ENCODE data around the gene RFWD3.

The RFWD3 gene

DNA sequence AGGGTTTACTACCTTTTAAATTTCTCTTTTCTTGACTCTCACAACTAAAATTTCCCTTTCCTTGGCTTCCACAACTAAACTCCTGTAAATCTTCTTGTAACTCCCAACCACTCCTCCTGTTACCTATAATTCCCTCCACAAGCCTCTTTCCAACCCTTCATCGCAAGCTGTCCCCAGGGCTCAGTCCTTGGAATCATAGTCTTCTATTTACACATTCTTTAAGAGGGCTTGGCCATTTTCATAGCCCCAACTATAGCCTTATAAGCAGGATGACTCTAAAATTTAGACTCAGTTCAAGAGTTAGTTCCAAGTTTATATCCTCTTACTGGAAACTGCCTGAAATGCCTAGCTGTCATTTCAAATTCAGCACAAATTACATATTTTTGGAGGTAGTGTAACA lies 83.7 kb downstream of the RFWD3 start:
- no peak for DNase-seq (ENCODE audit: low read depth, low spot score)

DNA sequence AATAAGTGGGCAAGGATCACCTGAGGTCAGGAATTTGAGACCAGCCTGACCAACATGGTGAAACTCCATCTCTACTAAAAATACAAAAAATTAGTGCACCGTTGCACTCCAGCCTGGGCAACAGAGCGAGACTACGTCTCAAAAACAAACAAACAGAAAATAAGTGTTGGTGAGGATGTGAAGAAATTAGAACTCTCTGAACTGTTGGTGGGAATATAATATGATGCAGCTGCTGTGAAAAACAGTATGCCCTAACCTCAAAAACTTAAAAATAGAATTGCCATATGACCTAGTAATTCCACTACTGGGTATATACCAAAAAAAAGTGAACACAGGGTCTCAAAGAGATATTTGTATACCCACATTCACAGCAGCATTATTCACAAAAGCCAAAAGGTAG lies 85.8 kb downstream of the RFWD3 start:
- DNase-seq (ENCODE audit: low read depth, low spot score) = no peak

DNA sequence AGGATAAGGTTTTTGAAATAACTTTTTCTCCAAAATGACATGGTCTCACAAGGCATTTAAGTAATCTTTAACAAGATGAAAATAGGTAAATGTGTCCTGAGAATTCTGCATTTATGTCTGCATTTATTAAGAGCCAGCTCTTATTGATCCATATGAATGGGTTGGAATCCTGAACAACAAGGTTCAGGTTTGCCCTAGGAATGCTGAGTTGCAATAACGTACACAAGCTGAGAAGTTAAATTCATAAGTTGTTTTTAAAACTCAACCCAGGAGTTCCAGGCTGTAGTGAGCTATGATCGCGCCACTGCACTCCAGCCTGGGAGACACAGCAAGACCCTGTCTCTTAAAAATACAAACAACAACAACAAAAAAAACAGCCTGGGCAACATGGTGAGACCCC lies 87.8 kb downstream of the RFWD3 start:
- no peak for DNase-seq (ENCODE audit: low read depth, low spot score)

GRCh38 chr16:74578433-74578832 lies 88.2 kb downstream of the RFWD3 start:
- no peak for DNase-seq (ENCODE audit: low read depth, low spot score)

- no peak for DNase-seq (ENCODE audit: low read depth, low spot score)
Observed at GRCh38 chr16:74577882-74578366, 88.8 kb downstream of the RFWD3 start.

GRCh38 chr16:74575807-74576643 lies 90.7 kb downstream of the RFWD3 start:
- no peak for DNase-seq (ENCODE audit: low read depth, low spot score)

- no peak for DNase-seq (ENCODE audit: low read depth, low spot score)
Observed at GRCh38 chr16:74575175-74575806, 91.4 kb downstream of the RFWD3 start.

DNA sequence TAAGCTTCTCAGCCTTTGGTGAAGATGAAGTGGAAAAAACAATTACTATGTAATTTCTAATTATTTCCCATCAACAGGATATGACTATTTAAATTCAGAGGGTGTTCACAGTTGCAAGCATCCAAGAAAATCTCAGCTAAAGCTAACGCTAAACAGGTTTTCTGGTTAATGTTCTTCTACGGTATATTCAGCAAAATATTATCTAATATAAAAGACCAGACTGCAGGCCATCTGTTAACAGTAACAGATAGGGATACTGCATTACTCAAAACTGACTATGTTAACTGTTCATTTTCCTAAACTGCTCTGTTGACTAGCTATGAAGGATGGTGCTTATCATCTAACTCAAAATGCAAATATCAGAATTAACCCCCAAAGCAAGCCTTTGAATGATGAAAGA lies 92.5 kb downstream of the RFWD3 start:
- no peak for DNase-seq (ENCODE audit: low read depth, low spot score)

GRCh38 chr16:74573622-74574021 lies 93.1 kb downstream of the RFWD3 start:
- DNase-seq (ENCODE audit: low read depth, low spot score) = no peak
